Measurements from ENCODE around the gene TRIM2.

Gene TRIM2

DNA sequence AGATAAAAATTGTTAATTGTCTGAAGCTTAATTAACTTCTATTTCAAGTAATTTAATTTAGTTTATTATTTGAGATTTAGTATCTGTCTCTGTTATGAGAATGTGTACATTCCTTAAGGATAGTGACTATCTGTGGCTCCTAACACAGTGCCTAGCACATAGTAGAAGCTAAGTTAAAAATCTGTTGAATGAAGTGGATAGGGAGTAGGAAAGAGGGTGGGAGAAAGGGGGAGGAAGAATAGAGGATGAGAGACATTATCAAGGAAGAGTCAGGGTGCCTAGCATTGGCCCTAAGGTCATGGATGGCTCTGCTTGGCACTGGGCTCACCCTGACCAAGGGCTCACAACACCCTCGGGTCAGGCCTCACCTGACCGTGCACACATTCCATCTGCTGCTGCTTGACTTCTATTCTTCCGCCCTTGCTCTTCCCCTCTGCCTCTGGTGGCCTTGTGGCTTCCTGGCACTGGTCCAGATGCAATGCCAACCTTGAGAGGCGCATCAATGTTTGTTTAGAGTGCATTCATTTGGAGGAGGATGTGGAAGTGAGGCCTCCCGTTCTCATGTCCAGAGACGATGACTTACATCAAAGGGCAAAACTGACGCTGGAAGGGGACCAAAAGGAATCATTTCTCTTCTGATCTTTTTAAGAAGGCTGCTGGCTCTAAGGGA lies 42.3 kb downstream of the TRIM2 start:
- no peak for DNase-seq (ENCODE audit: low read depth in 1 of 2, low spot score in 1 of 2)

GRCh38 chr4:153247116-153247490 lies 42.9 kb downstream of the TRIM2 start:
- DNase-seq (ENCODE audit: low read depth in 1 of 2, low spot score in 1 of 2) = no peak

DNA sequence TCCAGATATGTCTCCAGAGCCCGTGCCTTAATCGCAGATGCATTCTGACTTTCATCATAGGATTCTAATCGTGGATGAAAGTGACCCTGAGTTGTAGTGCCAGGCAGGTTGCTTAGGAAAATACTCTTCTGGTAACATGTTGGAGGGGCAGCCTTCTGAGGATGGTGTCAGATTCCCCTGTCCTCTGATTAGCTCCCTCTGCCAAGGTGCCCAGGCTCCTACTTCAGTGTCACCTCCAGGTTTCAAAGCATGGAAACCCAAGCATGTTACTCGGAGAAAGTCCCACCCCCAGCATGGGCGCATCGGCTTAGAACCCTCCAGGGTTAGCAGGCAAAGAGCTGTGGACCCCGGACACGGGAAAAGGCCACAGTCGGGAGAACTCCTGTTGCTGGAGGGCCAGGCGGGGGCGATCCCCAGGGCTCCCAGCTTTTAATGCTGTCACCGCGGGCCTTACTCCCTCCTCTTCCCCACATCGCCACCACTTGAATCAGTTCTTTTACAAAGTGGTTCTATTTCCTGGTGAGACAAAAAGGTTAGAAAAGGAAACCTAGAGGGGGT lies 44.5 kb downstream of the TRIM2 start:
- DNase-seq (ENCODE audit: low read depth in 1 of 2, low spot score in 1 of 2) = no peak

GRCh38 chr4:153249199-153250041 lies 45.2 kb downstream of the TRIM2 start:
- peak; percentile 61 to 75 for DNase-seq (ENCODE audit: low read depth in 1 of 2, low spot score in 1 of 2)

- no peak for DNase-seq (ENCODE audit: low read depth in 1 of 2, low spot score in 1 of 2)
Observed at GRCh38 chr4:153252122-153252521, 47.9 kb downstream of the TRIM2 start.

- no peak for DNase-seq (ENCODE audit: low read depth in 1 of 2, low spot score in 1 of 2)
Observed at GRCh38 chr4:153255233-153255632, 51.0 kb downstream of the TRIM2 start.

DNA sequence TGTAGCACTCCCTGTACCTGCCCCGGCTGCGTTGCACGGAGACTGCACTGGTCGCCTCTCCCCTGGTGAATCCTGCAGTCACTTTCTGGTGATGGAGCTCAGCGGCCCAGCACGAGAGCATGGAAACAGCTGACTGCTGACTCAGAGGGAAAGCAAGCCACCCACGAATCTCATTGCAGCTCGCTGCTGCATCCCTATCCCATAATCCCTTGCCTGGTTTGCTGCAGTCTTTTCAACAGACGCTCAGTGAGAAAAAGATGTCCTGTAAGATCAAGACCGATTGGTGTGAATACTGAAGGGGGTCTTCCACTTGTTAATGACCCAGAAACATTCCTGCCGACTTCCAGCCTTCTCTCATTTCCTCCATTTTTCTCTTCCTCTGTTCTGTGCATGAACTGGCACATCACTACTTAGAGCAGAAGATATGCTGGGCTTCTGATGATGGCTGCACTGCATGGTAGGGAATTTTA lies 52.9 kb downstream of the TRIM2 start:
- DNase-seq (ENCODE audit: low read depth in 1 of 2, low spot score in 1 of 2) = no peak

DNA sequence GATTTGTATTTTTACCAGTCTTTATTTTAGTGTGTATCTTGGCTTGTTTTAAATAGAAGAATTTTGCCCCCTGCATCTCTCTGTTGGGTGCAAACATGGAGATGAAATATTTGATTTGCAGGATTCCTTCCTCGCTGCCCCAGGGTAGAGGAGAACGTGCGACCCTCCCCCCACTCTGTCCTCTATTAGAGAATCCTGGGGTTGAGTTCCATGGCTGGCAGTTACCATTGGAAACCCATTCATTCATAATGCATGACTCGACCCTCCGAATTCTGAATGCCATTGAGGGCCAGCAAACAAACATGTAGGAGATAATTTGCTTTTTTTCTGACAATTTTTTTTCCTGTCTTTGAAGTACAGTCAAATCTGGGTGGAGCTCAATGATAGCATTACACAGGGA lies 53.7 kb downstream of the TRIM2 start:
- no peak for DNase-seq (ENCODE audit: low read depth in 1 of 2, low spot score in 1 of 2)

GRCh38 chr4:153258750-153259149 lies 54.5 kb downstream of the TRIM2 start:
- DNase-seq (ENCODE audit: low read depth in 1 of 2, low spot score in 1 of 2) = no peak

DNA sequence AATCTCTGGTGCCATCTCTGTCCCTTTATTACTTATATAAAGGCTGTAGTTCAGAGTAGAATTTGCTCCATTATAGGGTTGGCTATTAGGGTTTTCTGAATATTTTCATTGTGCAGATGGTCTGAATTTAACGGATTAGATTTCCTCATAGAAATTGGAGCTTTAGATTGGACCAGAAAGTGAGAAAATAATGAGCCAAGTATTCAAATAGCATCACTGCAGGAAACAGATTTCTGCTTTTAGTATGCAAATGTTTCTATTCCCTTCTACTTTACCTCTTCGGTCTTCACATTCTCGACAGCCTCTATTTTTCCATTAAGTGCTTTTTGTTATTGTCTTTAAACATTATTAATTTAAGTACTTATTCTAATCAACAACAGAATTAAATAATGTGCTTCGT lies 55.4 kb downstream of the TRIM2 start:
- no peak for DNase-seq (ENCODE audit: low read depth in 1 of 2, low spot score in 1 of 2)

- no peak for DNase-seq (ENCODE audit: low read depth in 1 of 2, low spot score in 1 of 2)
Observed at GRCh38 chr4:153260132-153260531, 55.9 kb downstream of the TRIM2 start.

DNA sequence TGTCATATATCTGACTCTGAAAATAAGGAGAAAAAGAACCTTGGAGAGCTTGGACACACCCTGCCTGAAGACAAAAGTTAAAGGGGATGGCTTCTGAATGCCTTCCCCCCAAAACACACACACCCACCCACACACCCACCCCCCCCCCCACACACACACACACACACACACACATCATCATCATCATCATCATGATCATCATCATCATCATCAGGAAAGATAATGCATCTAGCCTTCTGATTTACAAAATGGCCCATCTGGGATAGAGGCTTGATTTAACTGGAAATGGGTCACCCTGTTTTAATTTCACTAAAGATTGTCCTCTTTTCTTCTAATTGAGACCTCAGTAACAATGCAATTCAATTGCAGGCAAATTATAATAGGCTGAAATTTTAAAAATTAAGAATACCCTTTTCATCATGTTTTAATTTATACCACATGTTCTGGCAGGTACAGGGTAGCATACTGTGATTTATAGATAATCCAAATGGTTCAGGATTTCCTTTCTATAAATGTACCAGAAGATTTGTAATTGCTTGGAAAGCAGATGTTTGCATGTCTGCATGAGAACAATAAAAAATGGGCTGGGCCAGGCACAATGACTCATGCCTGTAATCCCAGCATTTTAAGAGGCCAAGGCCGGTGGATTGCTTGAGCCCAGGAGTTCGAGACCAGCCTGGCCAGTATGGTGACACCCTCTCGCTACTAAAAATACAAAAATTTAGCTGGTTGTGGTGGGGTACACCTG lies 56.5 kb downstream of the TRIM2 start:
- no peak for DNase-seq (ENCODE audit: low read depth in 1 of 2, low spot score in 1 of 2)

- no peak for DNase-seq (ENCODE audit: low read depth in 1 of 2, low spot score in 1 of 2)
Observed at GRCh38 chr4:153261461-153261860, 57.2 kb downstream of the TRIM2 start.

DNA sequence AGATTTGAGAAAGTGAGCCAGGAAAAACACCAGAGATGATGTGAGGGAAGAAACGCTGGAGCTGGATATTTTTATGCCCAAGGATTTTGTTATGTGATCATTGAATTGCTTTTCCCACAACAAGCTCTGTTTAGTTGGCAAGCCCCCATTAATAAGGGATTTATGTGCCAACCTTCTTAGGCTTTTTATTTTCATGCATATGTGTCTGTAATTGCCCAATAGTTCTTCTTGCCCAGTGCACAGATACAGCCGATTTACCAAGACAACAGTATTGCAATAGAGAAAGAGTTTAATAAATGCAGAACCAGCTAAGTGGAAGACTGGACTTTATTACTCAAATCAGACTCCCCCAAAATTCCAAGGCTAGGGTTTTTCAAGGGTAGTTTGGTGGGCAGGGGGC lies 57.7 kb downstream of the TRIM2 start:
- no peak for DNase-seq (ENCODE audit: low read depth in 1 of 2, low spot score in 1 of 2)

DNA sequence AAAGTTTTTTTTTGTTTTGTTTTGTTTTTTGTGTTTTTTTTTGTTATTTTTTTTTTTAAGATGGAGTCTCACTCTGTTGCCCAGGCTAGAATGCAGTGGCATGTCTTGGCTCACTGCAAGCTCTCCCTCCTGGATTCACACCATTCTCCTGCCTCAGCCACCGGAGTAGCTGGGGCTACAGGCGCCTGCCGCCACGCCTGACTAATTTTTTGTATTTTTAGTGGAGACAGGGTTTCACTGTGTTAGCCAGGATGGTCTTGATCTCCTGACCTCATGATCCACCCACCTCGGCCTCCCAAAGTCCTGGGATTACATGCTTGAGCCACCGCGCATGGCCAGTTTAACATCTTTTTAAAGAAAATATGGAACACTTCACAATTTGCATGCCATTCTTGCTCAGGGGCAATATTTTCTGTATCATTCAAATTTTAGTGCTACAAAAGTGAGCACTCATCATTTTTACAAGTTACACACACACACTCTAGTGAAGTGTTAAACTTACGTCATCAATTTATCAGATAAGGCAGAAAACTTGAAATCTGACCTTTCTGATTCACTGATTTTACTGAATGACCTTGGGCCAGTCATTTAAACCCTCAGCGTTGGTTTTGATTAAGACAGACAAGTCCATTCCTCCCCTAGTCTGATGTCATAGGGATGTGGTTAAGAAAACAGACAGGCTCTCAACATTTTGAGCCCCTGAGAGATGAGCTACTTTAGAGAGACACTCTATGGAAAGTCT lies 61.2 kb downstream of the TRIM2 start:
- DNase-seq (ENCODE audit: low read depth in 1 of 2, low spot score in 1 of 2) = no peak

- DNase-seq (ENCODE audit: low read depth in 1 of 2, low spot score in 1 of 2) = no peak
Observed at GRCh38 chr4:153266988-153267387, 62.7 kb downstream of the TRIM2 start.

GRCh38 chr4:153267890-153268289 lies 63.6 kb downstream of the TRIM2 start:
- DNase-seq (ENCODE audit: low read depth in 1 of 2, low spot score in 1 of 2) = no peak

DNA sequence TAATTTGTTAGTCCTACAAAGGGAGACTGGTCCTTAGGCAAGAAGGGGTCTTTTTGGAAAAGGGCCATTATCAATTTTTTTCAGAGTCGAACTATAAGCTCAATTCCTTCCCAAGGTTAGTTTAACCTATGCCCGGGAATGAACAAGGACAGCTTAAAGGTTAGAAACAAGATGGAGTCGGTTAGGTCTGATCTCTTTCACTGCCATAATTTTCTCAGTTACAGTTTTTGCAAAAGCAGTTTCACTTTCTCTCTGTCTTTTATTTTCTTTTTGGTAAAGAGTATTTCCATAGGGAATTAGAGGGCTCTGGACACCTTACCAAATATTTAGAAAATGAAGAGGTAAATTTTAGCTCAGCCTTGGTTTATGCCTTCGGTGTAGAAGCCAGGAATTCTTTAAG lies 64.1 kb downstream of the TRIM2 start:
- no peak for DNase-seq (ENCODE audit: low read depth in 1 of 2, low spot score in 1 of 2)

DNA sequence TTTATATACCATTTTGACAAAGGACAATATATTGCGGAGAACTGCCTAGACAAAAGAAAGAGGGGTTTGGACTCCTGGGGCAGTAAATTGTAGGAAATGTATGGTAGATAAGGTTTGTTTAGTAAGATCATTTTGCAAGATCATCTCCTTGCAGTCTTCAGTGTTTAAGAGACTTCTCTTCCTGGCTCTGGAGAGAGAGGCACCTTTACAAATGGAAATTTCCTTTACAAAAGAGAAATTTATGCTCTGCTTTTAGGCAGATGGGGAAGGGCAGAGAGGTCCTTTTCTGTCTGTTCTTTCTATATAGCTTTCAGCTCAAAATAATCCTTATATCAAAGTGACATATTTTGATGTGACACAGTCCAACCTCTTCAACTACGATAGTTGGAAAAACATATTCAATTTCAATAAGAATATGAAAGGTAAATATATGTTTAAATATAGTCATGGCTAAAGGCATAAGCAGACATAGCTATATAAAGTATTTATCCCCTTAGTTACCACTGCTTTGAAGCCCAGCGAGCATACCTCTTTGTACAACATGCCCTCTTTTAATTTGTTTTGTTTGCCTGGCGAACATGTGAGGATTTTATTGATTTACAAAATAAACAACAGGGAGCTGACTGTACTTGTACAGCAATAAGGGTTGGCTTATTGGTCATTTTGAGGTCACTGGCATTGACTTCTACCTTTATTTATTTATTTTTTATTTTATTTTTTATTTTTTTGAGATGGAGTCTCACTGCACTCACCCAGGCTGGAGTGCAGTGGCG lies 65.2 kb downstream of the TRIM2 start:
- DNase-seq (ENCODE audit: low read depth in 1 of 2, low spot score in 1 of 2) = no peak

GRCh38 chr4:153270361-153270760 lies 66.1 kb downstream of the TRIM2 start:
- no peak for DNase-seq (ENCODE audit: low read depth in 1 of 2, low spot score in 1 of 2)

All from activated T-helper 1 cell treated with anti-CD3 and anti-CD28 coated beads, Interleukin-2, amount 50 U/mL, for 16 hours (primary cell).